HepG2 (cell line): ENCODE results near the gene ATP1B2. TPM values are rescaled to one million over a fixed set of nuclear protein-coding genes. Genes with fewer than 3 reads are reported as not detected.
A peak's percentile ranks its signal among the peaks of the same experiment; 100 is the strongest.

Experiments
- ATRX ChIP-seq: sonication (generic); formaldehyde crosslinking; IDR thresholded peaks from 2 replicates; pipeline ENCODE4 v1.4.0; 2020; ENCODE audit warnings: missing genetic modification reagents, borderline replicate concordance
- BCL3 ChIP-seq: sonication (generic); formaldehyde crosslinking; IDR thresholded peaks from 2 replicates; pipeline ENCODE4 v1.5.1; 2020; ENCODE audit warnings: mild to moderate bottlenecking, missing genetic modification reagents, moderate library complexity
- CENPBD1 ChIP-seq: sonication (generic); formaldehyde crosslinking; IDR thresholded peaks from 2 replicates; pipeline ENCODE4 v1.8.0; 2022; ENCODE audit warnings: missing genetic modification reagents, low read depth, mild to moderate bottlenecking, borderline replicate concordance
- GATAD1 ChIP-seq: IDR thresholded peaks from 2 replicates; pipeline ENCODE4 v1.6.1; 2016; ENCODE audit warnings: missing genetic modification reagents, missing compliant biosample characterization
- GFI1 ChIP-seq: sonication (generic); formaldehyde crosslinking; IDR thresholded peaks from 2 replicates; pipeline ENCODE4 v1.5.0; 2020; ENCODE audit warnings: missing genetic modification reagents, mild to moderate bottlenecking, borderline replicate concordance
- HCFC1 ChIP-seq: fragments of 150-350 bp; IDR thresholded peaks from 2 replicates; pipeline ENCODE4 v1.6.1; 2014; ENCODE audit warnings: low read depth, low read length
- KLF11 ChIP-seq: IDR thresholded peaks from 2 replicates; pipeline ENCODE4 v1.6.1; 2016; ENCODE audit warnings: missing compliant biosample characterization
- MAZ ChIP-seq, 2 experiments: sonication (generic) in 1 of 2; formaldehyde crosslinking in 1 of 2; IDR thresholded peaks; 2 replicates each; pipeline versions ENCODE4 v1.5.0 to v1.6.1; 2012 to 2020; ENCODE audit warnings: low read depth in 2 of 2, mild to moderate bottlenecking in 2 of 2, borderline replicate concordance in 1 of 2, improper control_type of control experiment in 1 of 2, low read length in 1 of 2, missing genetic modification reagents in 1 of 2, moderate library complexity in 1 of 2
- NR1H2 ChIP-seq: sonication (generic); formaldehyde crosslinking; IDR thresholded peaks from 2 replicates; pipeline ENCODE4 v1.8.1; 2022; ENCODE audit warnings: low read depth, missing genetic modification reagents, borderline replicate concordance
- SAP130 ChIP-seq: IDR thresholded peaks from 2 replicates; pipeline ENCODE4 v1.6.1; 2016; ENCODE audit warnings: low read depth
- STAT6 ChIP-seq: sonication (generic); formaldehyde crosslinking; IDR thresholded peaks from 2 replicates; pipeline ENCODE4 v1.4.0; 2020; ENCODE audit warnings: missing genetic modification reagents, mild to moderate bottlenecking, borderline replicate concordance
- THAP7 ChIP-seq: sonication (generic); formaldehyde crosslinking; IDR thresholded peaks from 2 replicates; pipeline ENCODE4 v1.8.1; 2023; ENCODE audit warnings: mild to moderate bottlenecking, missing genetic modification reagents
- TRIM22 ChIP-seq: fragments of 450-650 bp; IDR thresholded peaks from 2 replicates; pipeline ENCODE4 v1.6.1; 2017
- ZBTB38 ChIP-seq: sonication (generic); formaldehyde crosslinking; IDR thresholded peaks from 2 replicates; pipeline ENCODE4 v1.5.1; 2020; ENCODE audit warnings: mild to moderate bottlenecking, missing genetic modification reagents
- ZFAT ChIP-seq: sonication (generic); formaldehyde crosslinking; conservative IDR thresholded peaks from 2 replicates; pipeline ENCODE4 v1.8.1; 2023; ENCODE audit warnings: missing genetic modification reagents, inconsistent platforms
- ZNF484 ChIP-seq: sonication (generic); formaldehyde crosslinking; IDR thresholded peaks from 2 replicates; pipeline ENCODE4 v1.5.1; 2020; ENCODE audit warnings: mild to moderate bottlenecking, low read depth, missing genetic modification reagents, borderline replicate concordance
- ZNF530 ChIP-seq: sonication (generic); formaldehyde crosslinking; IDR thresholded peaks from 2 replicates; pipeline ENCODE4 v1.5.0; 2020; ENCODE audit warnings: low read depth, mild to moderate bottlenecking, missing genetic modification reagents
- ZNF773 ChIP-seq: sonication (generic); formaldehyde crosslinking; IDR thresholded peaks from 2 replicates; pipeline ENCODE4 v1.4.0; 2020; ENCODE audit warnings: missing genetic modification reagents, borderline replicate concordance
- ZNF776 ChIP-seq: sonication (generic); formaldehyde crosslinking; IDR thresholded peaks from 2 replicates; pipeline ENCODE4 v1.4.0; 2020; ENCODE audit warnings: mild to moderate bottlenecking, missing genetic modification reagents
- ZUFSP ChIP-seq: sonication (generic); formaldehyde crosslinking; IDR thresholded peaks from 2 replicates; pipeline ENCODE4 v1.9.0; 2021; ENCODE audit warnings: missing genetic modification reagents, mild to moderate bottlenecking, borderline replicate concordance
- polyA plus RNA-seq, 8 experiments: library from polyadenylated mRNA; depleted of rRNA in 3 of 8; stranded (reverse) in 7 of 8; unstranded in 1 of 8; fragments of >200 nt; fragmentation: Illumina TruSeq in 4 of 8; extraction: Trizol in 4 of 8; gene quantifications; 2 replicates each; pipeline versions ENCODE4 v1.2.1 to v1.2.3, GENCODE V29; 2011 to 2016; ENCODE audit warnings: low read depth in 4 of 8, missing spikeins in 1 of 8, mixed read lengths in 1 of 8; ENCODE audit not compliant: insufficient read depth in 1 of 8
- total RNA-seq, 5 experiments: library from RNA; depleted of rRNA; stranded (reverse); fragments of >200 nt; fragmentation: Illumina TruSeq; extraction: Trizol; gene quantifications; 2 replicates each; pipeline ENCODE4 v1.2.3, GENCODE V29; 2016; ENCODE audit warnings: low read depth in 1 of 5

The ATP1B2 gene
- total and polyA plus RNA-seq, 2 of the 13 experiments (the other 11 are each of a cell fraction or from before 2014, with no cell fraction given), result not detected

- TF ChIP-seq STAT6 (CRISPR knock-in tag) (no peak), MAZ (IDR thresholded peaks at IDR 0.05; ENCODE audit: borderline replicate concordance, low read depth, low read length) (no peak), MAZ (CRISPR knock-in tag; IDR thresholded peaks at IDR 0.05; ENCODE audit: low read depth) (peak; percentile 32; the same call in 1 of the 2 replicates), ZNF773 (CRISPR knock-in tag) (no peak), KLF11 (CRISPR knock-in tag) (no peak), TRIM22 (no peak), NR1H2 (CRISPR knock-in tag) (peak; percentile 22; the same call in 1 of the 2 replicates), ZUFSP (no peak), HCFC1 (peak; percentile 83), GATAD1 (CRISPR knock-in tag) (peak; percentile 86), ZNF776 (peak; percentile 56; the same call in 1 of the 2 replicates), BCL3 (peak; percentile 98), ZNF484 (CRISPR knock-in tag) (no peak), SAP130 (CRISPR knock-in tag) (peak; percentile 97), ATRX (CRISPR knock-in tag) (no peak), ZFAT (CRISPR knock-in tag) (no peak), GFI1 (no peak), ZBTB38 (CRISPR knock-in tag) (no peak), THAP7 (CRISPR knock-in tag) (no peak), CENPBD1 (CRISPR knock-in tag) (no peak), ZNF530 (CRISPR knock-in tag) (no peak)
These were observed 36.6 kb downstream of the ATP1B2 start, which contains the start of gene TP53 (continued) for GRCh38 chr17:7687072-7687907.
